SHP77 (cell line): ENCODE measurements around the gene KDF1.

Experiments
- DNase-seq, 2 experiments: peaks; one replicate each; lab custom pipeline; 2025; lab: John Stamatoyannopoulos, UW

The KDF1 gene

DNA sequence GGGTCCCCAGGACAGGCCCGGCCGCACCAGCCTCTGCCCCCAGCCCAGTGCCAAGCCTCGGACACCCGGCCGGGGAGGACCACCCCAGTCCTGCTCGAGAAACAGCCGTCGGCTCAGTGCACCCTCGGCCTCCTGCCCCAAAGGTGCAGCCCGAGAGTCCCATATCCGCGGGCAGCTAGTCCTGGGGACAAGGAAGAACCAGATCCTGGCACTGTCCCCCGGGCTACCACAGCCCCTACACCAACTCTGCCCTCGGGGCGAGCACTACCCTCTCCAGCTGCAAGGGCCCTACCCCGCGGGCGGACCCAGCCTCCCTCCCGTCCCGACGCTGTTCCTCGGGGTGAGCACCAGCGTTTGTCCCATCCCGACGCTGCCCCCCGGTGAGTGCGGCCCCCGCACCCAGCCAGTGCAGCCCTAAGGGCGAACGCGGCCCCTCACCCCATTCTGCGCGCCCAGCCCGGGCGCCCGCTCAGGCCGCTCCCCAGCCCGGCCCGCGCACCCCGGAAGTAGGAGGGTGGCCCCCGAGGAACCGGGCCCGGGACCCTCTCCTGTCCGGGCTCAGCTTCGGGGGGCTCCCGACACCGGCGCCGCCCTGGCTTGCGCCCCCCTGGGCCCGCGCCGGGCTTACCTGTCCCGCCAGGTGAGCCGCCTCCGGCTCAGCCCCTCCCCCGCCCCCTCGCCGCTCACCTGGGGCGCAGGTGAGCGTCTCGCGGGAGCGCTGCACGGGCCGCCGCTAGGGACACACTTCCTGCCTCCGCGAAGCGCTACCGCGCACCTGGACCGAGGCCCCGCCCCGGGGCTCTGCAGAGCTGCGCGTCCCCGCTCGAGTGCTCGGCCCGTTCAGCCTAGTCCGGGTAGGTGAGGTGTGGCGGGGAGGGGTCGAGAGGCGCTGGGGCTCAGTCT lies at the start of gene KDF1:
Gene KDF1 (minus strand): TSS at position 747 of the 903 bp plus-strand sequence. CDS start 8,088 bp downstream, outside the sequence.
- DNase-seq, result no peak

- peak in 1 of 2 experiments; percentile 11 for DNase-seq
Observed at GRCh38 chr1:27009601-27010197, 49.4 kb upstream of the KDF1 start.

DNA sequence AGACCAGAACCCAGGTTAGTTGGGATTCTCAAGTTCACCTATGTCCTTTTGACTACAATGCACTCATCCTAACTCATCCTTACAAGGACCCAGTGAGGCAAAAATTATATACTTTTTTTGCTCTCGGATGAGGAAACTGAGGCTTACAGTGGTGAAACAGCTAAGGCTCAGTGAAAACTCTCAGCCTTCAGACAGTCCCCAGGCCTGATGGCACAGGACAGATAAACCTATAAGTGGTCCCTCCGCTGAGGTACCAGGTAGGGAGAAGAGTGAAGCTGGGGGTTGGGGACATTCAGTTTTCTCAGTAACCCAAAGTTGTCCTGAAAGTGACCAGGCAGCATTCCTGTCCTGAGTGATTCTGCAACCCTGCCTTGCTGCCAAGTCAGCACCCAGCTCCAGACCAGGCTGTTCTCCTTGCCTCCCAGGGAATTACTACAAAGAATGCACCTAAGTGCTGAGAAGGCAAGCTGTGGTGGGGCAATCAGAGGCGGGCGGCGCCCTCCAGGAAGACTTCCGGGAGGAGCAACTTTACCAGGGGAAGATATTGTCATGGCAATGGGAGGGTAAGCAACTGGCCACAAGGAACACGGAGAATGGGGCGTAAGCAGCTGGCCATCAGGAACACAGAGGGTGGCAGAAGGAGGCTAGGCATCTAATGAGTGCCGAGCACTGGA lies 47.8 kb upstream of the KDF1 start:
- no peak for DNase-seq

DNA sequence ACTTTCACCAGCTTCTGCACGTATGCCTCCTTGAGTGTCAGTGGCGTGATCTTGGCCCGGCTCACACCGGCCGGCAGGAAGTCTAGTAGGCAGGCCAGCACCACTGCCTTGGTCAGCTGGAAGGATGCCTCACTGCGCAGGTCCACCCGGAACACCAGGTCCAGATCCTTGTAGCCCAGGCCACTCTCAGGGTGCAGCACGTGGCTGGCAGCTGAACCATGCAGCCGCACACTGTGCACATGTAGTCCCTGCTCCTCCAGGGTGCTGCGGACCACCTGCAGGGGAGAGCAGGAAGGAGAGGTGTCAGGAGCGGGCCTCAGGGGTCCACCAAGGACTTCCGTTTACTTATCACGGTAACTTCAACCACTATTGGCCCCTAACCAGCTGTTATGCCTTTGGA lies 46.4 kb upstream of the KDF1 start:
- no peak for DNase-seq

- DNase-seq, result no peak
Observed at GRCh38 chr1:27005648-27006496, 45.6 kb upstream of the KDF1 start.

DNA sequence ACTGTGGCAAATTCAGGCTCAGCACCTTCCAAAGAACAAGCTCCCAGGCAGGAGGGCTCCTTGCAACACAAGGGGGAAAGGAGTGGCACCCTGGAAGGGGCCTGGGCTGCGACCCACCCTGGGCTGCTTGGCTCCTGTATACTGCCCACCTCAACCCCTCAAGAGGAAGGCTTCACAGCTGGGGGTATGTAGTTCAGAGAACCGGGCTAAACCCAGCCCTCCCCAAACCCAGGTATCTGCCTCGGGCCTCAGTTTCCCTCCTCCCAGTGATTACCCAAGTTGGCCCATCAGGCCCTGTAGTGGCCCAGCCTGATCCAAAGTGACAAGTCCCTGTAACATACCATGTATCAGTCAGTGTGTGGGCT lies 44.9 kb upstream of the KDF1 start:
- DNase-seq, result no peak

DNA sequence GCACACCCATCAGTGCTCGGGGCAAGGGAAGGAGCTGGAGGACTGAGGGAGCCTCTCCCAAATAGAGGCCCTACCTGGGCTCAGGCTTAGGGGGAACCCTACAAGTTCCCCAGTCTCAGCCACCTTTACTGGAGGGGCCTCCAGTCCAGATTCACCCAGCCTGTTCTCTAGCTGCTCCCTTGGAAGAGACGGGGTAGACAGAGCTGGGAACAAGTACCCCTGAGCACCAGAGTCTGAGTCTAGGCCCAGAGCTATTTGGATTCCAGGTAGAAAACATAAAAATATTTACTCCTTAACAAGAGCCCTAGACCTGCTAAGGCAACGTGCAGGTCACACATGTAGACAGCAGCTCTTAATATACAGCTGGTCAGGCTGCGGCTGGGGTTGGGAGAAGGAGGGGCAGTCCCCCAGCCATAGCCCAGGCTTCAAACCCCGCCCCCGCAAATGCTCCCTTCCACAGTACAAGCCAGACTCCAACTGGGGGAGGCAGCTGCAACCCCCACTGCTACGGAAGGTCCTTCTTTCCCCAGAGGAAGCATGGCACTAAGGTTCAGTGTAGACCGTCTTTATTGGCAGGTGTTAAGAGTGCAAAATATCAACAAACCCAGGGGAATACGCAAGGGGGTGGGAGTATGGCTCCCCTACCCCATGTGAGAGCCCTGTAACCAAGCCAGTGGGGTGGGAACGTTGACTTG lies 44.4 kb upstream of the KDF1 start:
- DNase-seq, result peak; percentile 10 to 38

DNA sequence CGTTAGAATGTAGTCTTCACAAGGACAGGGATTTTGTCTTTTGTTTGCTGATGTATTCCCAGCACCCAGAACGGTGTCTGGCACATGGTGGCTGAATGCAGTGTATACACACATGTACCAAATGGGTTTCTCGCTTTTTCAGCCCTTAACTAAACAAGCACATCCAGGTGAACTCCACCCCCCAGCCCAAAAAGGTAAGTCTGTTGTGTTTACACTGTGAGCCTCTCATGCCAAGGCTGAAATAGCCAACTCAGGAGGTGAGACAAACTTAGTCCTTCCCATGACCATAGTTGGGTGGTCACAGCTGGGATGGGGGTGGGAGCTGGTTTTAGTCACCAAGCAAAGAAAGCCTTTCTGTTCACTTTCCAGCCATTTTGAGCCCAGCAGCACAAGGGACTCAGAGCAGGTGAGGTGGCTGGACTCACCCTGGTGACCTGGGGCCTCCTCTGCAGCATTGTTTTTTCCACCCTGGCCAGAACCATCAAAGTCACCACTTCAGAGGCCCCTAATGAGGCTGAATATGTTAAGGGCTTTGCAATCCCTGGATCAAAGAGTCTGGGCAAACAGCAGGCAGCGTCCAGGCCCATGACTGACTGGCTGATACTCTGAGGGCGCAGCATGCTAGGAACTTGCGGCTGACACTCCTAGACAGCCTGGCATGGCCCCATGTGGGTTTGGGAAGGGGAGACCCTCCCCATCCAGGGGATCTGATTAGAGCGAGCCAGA lies 43.6 kb upstream of the KDF1 start:
- DNase-seq, result no peak

GRCh38 chr1:27001570-27002360 lies 41.5 kb upstream of the KDF1 start:
- DNase-seq, result no peak

DNA sequence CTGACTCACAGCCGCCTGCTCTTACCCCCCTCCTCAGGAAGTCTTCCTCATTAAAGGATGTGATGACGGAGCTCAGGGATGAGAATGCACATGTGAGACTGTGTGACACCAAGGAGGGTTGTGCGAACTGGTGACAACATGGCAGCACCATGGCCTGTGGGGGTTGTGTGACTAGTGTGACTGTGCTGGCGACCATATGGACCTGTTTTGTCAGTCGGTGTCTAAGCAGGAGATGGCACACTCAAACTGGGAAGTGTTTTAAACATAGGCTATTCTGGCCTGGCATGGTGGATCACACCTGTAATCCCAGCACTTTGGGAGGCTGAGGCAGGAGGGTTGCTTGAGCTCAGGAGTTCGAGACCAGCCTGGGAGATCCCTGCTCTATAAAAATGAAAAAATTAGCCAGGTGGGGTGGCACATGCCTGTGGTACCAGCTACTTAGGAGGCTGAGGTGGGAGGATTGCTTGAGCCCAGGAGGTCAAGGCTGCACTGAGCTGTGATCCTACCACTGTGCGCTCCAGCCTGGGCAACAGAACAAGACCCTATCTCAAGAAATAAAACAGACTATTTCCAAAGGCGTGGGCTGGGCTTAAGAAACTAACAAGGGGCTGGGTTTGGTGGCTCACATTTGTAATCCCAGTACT lies 40.7 kb upstream of the KDF1 start:
- no peak for DNase-seq

DNA sequence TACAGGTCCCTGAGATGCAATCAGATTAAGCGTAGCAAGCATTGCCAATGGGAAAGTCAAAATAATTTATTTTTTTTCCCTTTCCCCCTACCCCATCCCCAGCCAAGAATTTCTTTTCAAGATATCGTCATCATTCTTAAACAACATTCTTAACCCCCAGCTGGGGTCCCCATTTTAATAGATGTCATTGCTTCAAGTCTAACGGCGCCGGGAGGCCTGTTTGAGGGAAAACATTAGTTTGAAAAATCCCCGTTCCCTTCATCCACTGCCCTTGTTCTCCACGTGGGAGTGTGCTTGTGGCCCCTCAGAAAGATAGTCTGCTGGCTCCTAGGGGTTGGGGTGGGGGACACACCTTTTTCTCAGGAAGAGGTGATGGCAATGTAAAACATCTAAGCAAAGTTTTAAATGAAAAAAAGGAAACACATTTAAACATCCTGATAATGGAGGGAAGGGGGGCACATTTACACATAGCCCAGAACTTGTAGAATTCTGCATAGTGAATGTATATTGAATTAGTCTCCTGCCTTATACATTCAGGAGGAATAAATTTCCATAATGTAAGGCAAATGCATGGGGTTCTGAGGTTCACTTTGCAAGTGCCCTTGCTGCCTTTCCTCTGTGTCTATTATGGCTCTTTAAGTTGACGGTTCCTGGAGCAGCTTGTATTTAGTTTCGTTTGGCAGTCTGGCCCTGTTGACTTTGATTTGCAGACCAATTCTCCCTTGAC lies 40.0 kb upstream of the KDF1 start:
- DNase-seq, result no peak

- DNase-seq, result no peak
Observed at GRCh38 chr1:26999440-26999987, 39.2 kb upstream of the KDF1 start.

DNA sequence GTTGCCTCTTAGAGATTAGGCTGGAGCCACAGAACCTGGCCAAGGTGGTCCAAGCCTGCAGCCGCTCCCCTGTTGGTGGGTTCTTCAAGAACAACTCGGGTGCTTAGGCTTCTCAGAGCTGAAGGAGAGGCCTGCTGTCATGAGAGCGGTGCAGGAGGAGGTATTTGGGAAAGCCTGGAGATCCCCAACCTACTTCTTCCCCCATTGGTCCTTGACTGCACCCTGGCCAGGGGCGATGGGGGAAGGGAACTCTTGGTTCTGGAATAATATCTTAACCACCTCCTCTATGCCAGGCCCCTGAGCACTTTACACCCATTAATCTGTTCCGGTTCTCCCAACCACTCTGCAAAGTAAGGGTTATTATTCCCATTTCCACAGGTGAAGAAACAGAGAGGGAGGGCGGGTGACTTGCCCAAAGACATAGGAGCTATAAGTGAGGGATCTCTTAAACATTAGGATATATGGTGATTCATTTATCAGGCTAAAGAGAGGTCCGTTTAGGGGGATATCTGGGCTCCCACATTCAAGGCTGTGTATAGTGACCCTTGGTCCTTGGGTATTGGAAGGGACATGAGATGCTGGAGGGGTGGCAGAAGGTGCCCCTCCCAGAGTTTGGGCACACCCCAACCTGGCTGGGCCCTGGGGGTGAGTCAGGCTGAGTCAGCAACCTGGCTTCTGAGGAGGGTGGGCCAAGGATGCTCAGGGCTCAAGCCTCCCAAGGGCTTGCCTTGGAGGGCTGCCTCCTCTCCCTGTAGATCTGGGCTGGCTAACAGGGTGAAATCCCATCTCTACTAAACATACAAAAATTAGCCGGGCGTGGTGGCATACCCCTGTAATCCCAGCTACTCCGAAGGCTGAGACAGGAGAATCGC lies 38.4 kb upstream of the KDF1 start:
- DNase-seq, result no peak

- no peak for DNase-seq
Observed at GRCh38 chr1:26996665-26997064, 36.4 kb upstream of the KDF1 start.

- DNase-seq, result no peak
Observed at GRCh38 chr1:26996024-26996423, 35.8 kb upstream of the KDF1 start.

GRCh38 chr1:26994787-26995517 lies 34.7 kb upstream of the KDF1 start:
- no peak for DNase-seq
